Fibroblast of lung (primary cell): ENCODE data around the gene ADPRH. TPM values are rescaled to one million over a fixed set of nuclear protein-coding genes. Genes with fewer than 3 reads are reported as not detected.

Experiments
- DNase-seq, 2 donors: peaks; one replicate each; pipeline versions ENCODE4 v3.0.0 to v3.0.0-alpha.2; 2010; ENCODE audit warnings: low read depth in 2 of 2
- H2AFZ ChIP-seq: 2 replicates; pipeline ENCODE4 v1.5.1; 2012; ENCODE audit warnings: low read length, control low read depth, inconsistent platforms
- H3K27ac ChIP-seq: 2 replicates; pipeline ENCODE4 v1.5.1; 2011; ENCODE audit warnings: low read length, control low read depth; ENCODE audit not compliant: insufficient read depth
- H3K27me3 ChIP-seq: 2 replicates; pipeline ENCODE4 v1.5.1; 2011; ENCODE audit warnings: mild to moderate bottlenecking, low read length; ENCODE audit not compliant: control insufficient read depth, insufficient read depth
- H3K36me3 ChIP-seq: 2 replicates; pipeline ENCODE4 v1.5.1; 2011; ENCODE audit warnings: low read length; ENCODE audit not compliant: control insufficient read depth, insufficient read depth
- H3K4me1 ChIP-seq: 2 replicates; pipeline ENCODE4 v1.5.1; 2011; ENCODE audit warnings: low read length; ENCODE audit not compliant: control insufficient read depth, insufficient read depth; ENCODE audit errors: extremely low read depth
- H3K4me2 ChIP-seq: 2 replicates; pipeline ENCODE4 v1.5.1; 2011; ENCODE audit warnings: low read length, control low read depth; ENCODE audit not compliant: insufficient read depth; ENCODE audit errors: extremely low read depth
- H3K4me3 ChIP-seq, 4 experiments: fragments of 200-600 bp in 1 of 4; sonication (generic) in 1 of 4; replicated peaks in 1 of 4; 2 replicates each; pipeline ENCODE4 v1.5.1; 2011 to 2016; ENCODE audit warnings: low read length in 4 of 4, low read depth in 3 of 4, mild to moderate bottlenecking in 3 of 4, control low read depth in 2 of 4, inconsistent platforms in 1 of 4, mixed read lengths in 1 of 4; ENCODE audit not compliant: insufficient read depth in 1 of 4; ENCODE audit errors: control extremely low read depth in 1 of 4
- H3K79me2 ChIP-seq: 2 replicates; pipeline ENCODE4 v1.5.1; 2012; ENCODE audit warnings: mild to moderate bottlenecking, low read length, inconsistent platforms; ENCODE audit not compliant: control insufficient read depth, insufficient read depth
- H3K9ac ChIP-seq: 2 replicates; pipeline ENCODE4 v1.5.1; 2011; ENCODE audit warnings: mild to moderate bottlenecking, low read length, control low read depth; ENCODE audit not compliant: insufficient read depth
- H3K9me3 ChIP-seq: 2 replicates; pipeline ENCODE4 v1.5.1; 2012; ENCODE audit warnings: low read depth, low read length; ENCODE audit not compliant: control insufficient read depth, insufficient read depth
- H4K20me1 ChIP-seq: 2 replicates; pipeline ENCODE4 v1.5.1; 2011; ENCODE audit warnings: low read length; ENCODE audit not compliant: control insufficient read depth, insufficient read depth; ENCODE audit errors: extremely low read depth
- CTCF ChIP-seq, 2 donors: IDR thresholded peaks in 1 of 2; conservative IDR thresholded peaks in 1 of 2; 1 replicate in 1 of 2; 2 replicates in 1 of 2; pipeline ENCODE4 v1.5.1; 2011 to 2012; ENCODE audit warnings: low read length in 2 of 2, control low read depth in 1 of 2, inconsistent platforms in 1 of 2, low read depth in 1 of 2, mild to moderate bottlenecking in 1 of 2
- EZH2 ChIP-seq: IDR thresholded peaks from 2 replicates; pipeline ENCODE4 v1.5.1; 2012; ENCODE audit warnings: low read length, control low read depth, mild to moderate bottlenecking; ENCODE audit errors: missing control alignments
- polyA plus RNA-seq, 2 donors: library from polyadenylated mRNA; depleted of rRNA in 1 of 2; stranded (reverse) in 1 of 2; unstranded in 1 of 2; fragments of >200 nt; gene quantifications; 2 replicates each; pipeline ENCODE4 v1.2.1, GENCODE V29; 2011 to 2012; ENCODE audit warnings: missing spikeins in 1 of 2
- total RNA-seq: library from RNA; depleted of rRNA; stranded (reverse); fragments of >200 nt; gene quantifications from 2 replicates; pipeline ENCODE4 v1.2.1, GENCODE V29; 2014

Gene ADPRH
- total and polyA plus RNA-seq, 2 donors (not counting 1 experiment from before 2014, with no cell fraction given) = 1.1 to 7.4 TPM

GRCh38 chr3:119557192-119557876 is 22.0 kb upstream of the ADPRH start:
- Histone ChIP-seq H2AFZ (no peak overlapping the region), H3K27me3 (peaks cover 5% of the 10 kb centered on the region), H3K9me3 (no peaks in the 10 kb centered on the region), H3K79me2 (no peaks in the 10 kb centered on the region), H3K27ac (no peak overlapping the region), H3K9ac (no peak overlapping the region), H3K4me1 (no peaks in the 10 kb centered on the region), H3K4me2 (no peak overlapping the region), H3K36me3 (no peaks in the 10 kb centered on the region), H4K20me1 (no peaks in the 10 kb centered on the region), H3K4me3 (no peak overlapping the region)
- TF ChIP-seq CTCF (conservative IDR thresholded peaks at IDR 0.05 in 1 of 2, IDR thresholded peaks at IDR 0.05 in 1 of 2; ENCODE audit: low read depth in 1 of 2, low read length in 2 of 2) (no peak), EZH2 (no peak)
- DNase-seq = no peak

GRCh38 chr3:119557877-119558269 is 21.4 kb upstream of the ADPRH start:
- Histone ChIP-seq H3K9me3 (no peaks in the 10 kb centered on the region), H2AFZ (no peak overlapping the region), H4K20me1 (no peaks in the 10 kb centered on the region), H3K79me2 (no peaks in the 10 kb centered on the region), H3K9ac (no peak overlapping the region), H3K4me3 (no peak overlapping the region), H3K4me2 (no peak overlapping the region), H3K4me1 (no peaks in the 10 kb centered on the region), H3K27ac (no peak overlapping the region), H3K27me3 (peaks cover 5% of the 10 kb centered on the region), H3K36me3 (no peaks in the 10 kb centered on the region)
- no peak for DNase-seq
- TF ChIP-seq CTCF (conservative IDR thresholded peaks at IDR 0.05 in 1 of 2, IDR thresholded peaks at IDR 0.05 in 1 of 2; ENCODE audit: low read depth in 1 of 2, low read length in 2 of 2) (no peak), EZH2 (no peak)

- Histone ChIP-seq H3K36me3 (no peaks in the 10 kb centered on the region), H3K9ac (no peak overlapping the region), H3K4me1 (no peaks in the 10 kb centered on the region), H3K79me2 (no peaks in the 10 kb centered on the region), H3K27ac (no peak overlapping the region), H2AFZ (no peak overlapping the region), H3K4me2 (no peak overlapping the region), H3K27me3 (peaks cover 5% of the 10 kb centered on the region), H3K9me3 (no peaks in the 10 kb centered on the region), H3K4me3 (no peak overlapping the region), H4K20me1 (no peaks in the 10 kb centered on the region)
- TF ChIP-seq CTCF (conservative IDR thresholded peaks at IDR 0.05 in 1 of 2, IDR thresholded peaks at IDR 0.05 in 1 of 2; ENCODE audit: low read depth in 1 of 2, low read length in 2 of 2) (no peak), EZH2 (no peak)
- DNase-seq = no peak
Measured at GRCh38 chr3:119558626-119559317, 20.5 kb upstream of the ADPRH start.
